Osteoblast (primary cell): ENCODE results near the gene SNRPA1. TPM values are rescaled to one million over a fixed set of nuclear protein-coding genes. Genes with fewer than 3 reads are reported as not detected.
"Not testable (repeated sequence)": the region's sequence is repeated elsewhere in the genome, so short reads cannot be mapped to it uniquely, and the experiment has no call there.

Source experiments
- DNase-seq: peaks from one replicate; pipeline ENCODE4 v3.0.0; 2011; ENCODE audit warnings: low spot score, mixed read lengths; ENCODE audit not compliant: insufficient read length; ENCODE audit errors: missing footprints
- H2AFZ ChIP-seq: 2 replicates; pipeline ENCODE4 v1.6.0; 2011; ENCODE audit warnings: mild to moderate bottlenecking, low read length
- H3K27ac ChIP-seq: 2 replicates; pipeline ENCODE4 v1.5.1; 2011; ENCODE audit warnings: mild to moderate bottlenecking, low read depth, low read length, moderate library complexity
- H3K27me3 ChIP-seq: 2 replicates; pipeline ENCODE4 v1.6.0; 2012; ENCODE audit warnings: mild to moderate bottlenecking, control low read depth, inconsistent platforms, low read length, moderate library complexity; ENCODE audit not compliant: insufficient read depth
- H3K36me3 ChIP-seq: 2 replicates; pipeline ENCODE4 v1.5.1; 2011; ENCODE audit warnings: mild to moderate bottlenecking, low read length, control low read depth, moderate library complexity; ENCODE audit not compliant: insufficient read depth
- H3K4me1 ChIP-seq: 2 replicates; pipeline ENCODE4 v1.5.1; 2011; ENCODE audit warnings: mild to moderate bottlenecking, low read length, control low read depth, moderate library complexity; ENCODE audit not compliant: insufficient read depth
- H3K4me2 ChIP-seq: 2 replicates; pipeline ENCODE4 v1.6.0; 2011; ENCODE audit warnings: mild to moderate bottlenecking, low read length; ENCODE audit not compliant: insufficient read depth
- H3K4me3 ChIP-seq: fragments of 200-600 bp; sonication (generic); 3 replicates; pipeline ENCODE4 v1.5.1; 2012; ENCODE audit warnings: mild to moderate bottlenecking, low read length, inconsistent platforms; ENCODE audit not compliant: insufficient read depth
- H3K79me2 ChIP-seq: 2 replicates; pipeline ENCODE4 v1.6.0; 2012; ENCODE audit warnings: mild to moderate bottlenecking, low read length, control low read depth, inconsistent platforms; ENCODE audit not compliant: insufficient read depth
- H3K9me3 ChIP-seq: 2 replicates; pipeline ENCODE4 v1.5.1; 2011; ENCODE audit warnings: low read depth, low read length, control low read depth
- H4K20me1 ChIP-seq: 2 replicates; pipeline ENCODE4 v1.6.0; 2012; ENCODE audit warnings: mild to moderate bottlenecking, low read length, control low read depth; ENCODE audit not compliant: insufficient read depth
- total RNA-seq: library from RNA; depleted of rRNA; stranded (reverse); fragments of >200 nt; gene quantifications from 2 replicates; pipeline ENCODE4 v1.2.3, GENCODE V29; 2012
- TF ChIP-seq, protein P1 (sequence below): IDR thresholded peaks from 2 replicates; pipeline ENCODE4 v1.5.1; 2011; ENCODE audit warnings: mild to moderate bottlenecking, low read depth, low read length, moderate library complexity; ENCODE audit errors: extremely low read depth

SNRPA1 gene
- total RNA-seq, 1 donor = 9.8 TPM

GRCh38 chr15:101295607-101296161 lies 636 bp upstream of the SNRPA1 start:
- Histone ChIP-seq H3K9me3 (no peaks in the 10 kb centered on the region), H3K36me3 (peaks cover 12% of the 10 kb centered on the region), H3K4me1 (peaks cover 21% of the 10 kb centered on the region), H2AFZ (peak overlapping the region; percentile 99), H3K27me3 (no peaks in the 10 kb centered on the region), H3K79me2 (peaks cover 42% of the 10 kb centered on the region), H3K4me3 (peak overlapping the region; percentile 97), H4K20me1 (peaks cover 19% of the 10 kb centered on the region), H3K4me2 (peak overlapping the region; percentile 97), H3K27ac (peak overlapping the region; percentile 88)
- DNase-seq = peak; percentile 80
- TF ChIP-seq, protein P1, sequence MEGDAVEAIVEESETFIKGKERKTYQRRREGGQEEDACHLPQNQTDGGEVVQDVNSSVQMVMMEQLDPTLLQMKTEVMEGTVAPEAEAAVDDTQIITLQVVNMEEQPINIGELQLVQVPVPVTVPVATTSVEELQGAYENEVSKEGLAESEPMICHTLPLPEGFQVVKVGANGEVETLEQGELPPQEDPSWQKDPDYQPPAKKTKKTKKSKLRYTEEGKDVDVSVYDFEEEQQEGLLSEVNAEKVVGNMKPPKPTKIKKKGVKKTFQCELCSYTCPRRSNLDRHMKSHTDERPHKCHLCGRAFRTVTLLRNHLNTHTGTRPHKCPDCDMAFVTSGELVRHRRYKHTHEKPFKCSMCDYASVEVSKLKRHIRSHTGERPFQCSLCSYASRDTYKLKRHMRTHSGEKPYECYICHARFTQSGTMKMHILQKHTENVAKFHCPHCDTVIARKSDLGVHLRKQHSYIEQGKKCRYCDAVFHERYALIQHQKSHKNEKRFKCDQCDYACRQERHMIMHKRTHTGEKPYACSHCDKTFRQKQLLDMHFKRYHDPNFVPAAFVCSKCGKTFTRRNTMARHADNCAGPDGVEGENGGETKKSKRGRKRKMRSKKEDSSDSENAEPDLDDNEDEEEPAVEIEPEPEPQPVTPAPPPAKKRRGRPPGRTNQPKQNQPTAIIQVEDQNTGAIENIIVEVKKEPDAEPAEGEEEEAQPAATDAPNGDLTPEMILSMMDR = no peak

DNA sequence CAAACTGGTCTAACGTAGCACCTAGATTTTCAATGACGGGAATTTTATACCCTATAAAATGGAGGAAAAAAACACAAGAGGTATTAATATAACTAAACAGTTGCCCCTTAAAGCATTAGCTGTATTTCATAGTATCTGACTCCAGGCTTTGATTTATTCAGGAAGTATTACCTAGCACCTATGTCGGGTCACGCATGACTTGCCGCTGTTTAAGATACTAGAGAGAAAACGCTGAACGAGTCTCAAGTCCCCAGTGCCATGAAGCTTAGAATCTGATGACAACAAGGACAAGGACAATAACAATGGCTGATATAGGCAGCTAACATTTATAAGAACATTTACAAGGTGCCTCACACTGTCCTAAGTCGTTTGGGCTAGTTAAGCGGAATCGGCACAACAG lies 1.9 kb downstream of the SNRPA1 start:
- H3K36me3 ChIP-seq = peaks cover 29% of the 10 kb centered on the region
- peaks cover 21% of the 10 kb centered on the region for H3K4me1 ChIP-seq
- H2AFZ ChIP-seq = no peak overlapping the region
- peak overlapping the region; percentile 97 for H3K4me3 ChIP-seq
- peaks cover 66% of the 10 kb centered on the region for H3K79me2 ChIP-seq
- no peaks in the 10 kb centered on the region for H3K9me3 ChIP-seq
- H3K27ac ChIP-seq = peak overlapping the region; percentile 52
- peaks cover 31% of the 10 kb centered on the region for H4K20me1 ChIP-seq
- peak overlapping the region; percentile 97 for H3K4me2 ChIP-seq
- TF ChIP-seq, protein P1 = no peak
- no peak for DNase-seq
- no peaks in the 10 kb centered on the region for H3K27me3 ChIP-seq

DNA sequence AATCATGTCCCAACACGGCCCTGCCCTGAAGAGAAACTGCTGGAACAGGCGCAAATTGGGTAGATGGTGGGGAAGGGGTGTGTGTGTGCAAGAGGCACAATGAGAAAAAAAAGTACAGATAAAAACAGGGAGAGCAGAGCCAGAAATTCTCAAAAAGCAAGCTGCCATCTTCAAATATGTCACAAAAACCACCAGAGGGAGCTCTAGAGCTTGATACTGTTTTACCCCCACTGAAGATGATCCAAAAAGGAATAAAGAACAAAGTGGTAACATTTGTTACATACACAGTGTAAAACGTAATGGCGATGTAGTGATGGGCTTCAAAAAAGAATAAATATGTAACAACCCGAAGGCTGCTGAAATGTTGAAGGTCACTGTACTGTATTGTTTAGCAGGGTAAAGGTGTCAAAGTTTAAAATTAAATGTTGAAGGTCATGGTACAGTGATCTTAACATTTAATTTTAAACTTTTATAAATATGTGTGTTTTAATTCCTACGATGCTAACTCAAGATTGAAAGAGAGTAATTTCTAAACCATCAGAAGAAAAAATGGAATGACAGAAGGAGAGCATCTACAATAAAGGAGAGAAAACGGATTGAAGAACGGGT lies 6.0 kb downstream of the SNRPA1 start:
- H3K4me3 ChIP-seq = no peak overlapping the region
- H3K9me3 ChIP-seq = no peaks in the 10 kb centered on the region
- no peak overlapping the region for H3K27ac ChIP-seq
- peak; percentile 90 for DNase-seq
- TF ChIP-seq, protein P1 = peak; percentile 72
- H3K79me2 ChIP-seq = peaks cover 75% of the 10 kb centered on the region
- peaks cover 6% of the 10 kb centered on the region for H3K4me1 ChIP-seq
- no peak overlapping the region for H2AFZ ChIP-seq
- H3K27me3 ChIP-seq = no peaks in the 10 kb centered on the region
- peaks cover 33% of the 10 kb centered on the region for H4K20me1 ChIP-seq
- H3K4me2 ChIP-seq = no peak overlapping the region
- H3K36me3 ChIP-seq = peaks cover 66% of the 10 kb centered on the region

DNA sequence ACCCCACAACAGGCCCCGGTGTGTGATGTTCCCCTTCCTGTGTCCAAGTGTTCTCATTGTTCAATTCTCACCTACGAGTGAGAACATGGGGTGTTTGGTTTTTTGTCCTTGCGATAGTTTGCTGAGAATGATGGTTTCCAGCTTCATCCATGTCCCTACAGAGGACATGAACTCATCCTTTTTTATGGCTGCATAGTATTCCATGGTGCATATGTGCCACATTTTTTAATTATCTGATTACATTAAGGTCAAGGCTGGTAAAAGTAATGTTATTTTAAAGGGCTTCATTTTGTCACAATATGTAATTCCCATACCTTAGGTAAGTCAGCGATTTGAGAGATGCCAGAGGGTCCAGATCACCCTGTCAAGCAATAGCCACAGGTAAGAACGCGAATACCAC lies 7.7 kb downstream of the SNRPA1 start:
- not testable (repeated sequence) for H2AFZ ChIP-seq, H3K27me3 ChIP-seq, H3K4me3 ChIP-seq, H3K9me3 ChIP-seq, H3K4me2 ChIP-seq, H3K4me1 ChIP-seq, H3K27ac ChIP-seq
- H3K36me3 ChIP-seq = peaks cover 79% of the 10 kb centered on the region
- peaks cover 25% of the 10 kb centered on the region for H4K20me1 ChIP-seq
- H3K79me2 ChIP-seq = peaks cover 59% of the 10 kb centered on the region
- peak; percentile 26 for DNase-seq
